RWPE2 (cell line): Measurements from ENCODE around the gene PDXP.

Experiments
- ATAC-seq: fragments of 200-7000 bp; cut with Tn5 transposase; 3 replicates; pipeline ENCODE4 v1.9.1; 2021; ENCODE audit warnings: low read depth
- DNase-seq: peaks from one replicate; pipeline ENCODE4 v3.0.0-alpha.2; 2020; ENCODE audit warnings: low spot score
- H3K27ac ChIP-seq: fragments of 450-650 bp; 2 replicates; pipeline ENCODE4 v1.5.1; 2017; ENCODE audit warnings: mild to moderate bottlenecking; ENCODE audit not compliant: poor library complexity, severe bottlenecking
- H3K27me3 ChIP-seq: fragments of 250-450 bp; sonication (Bioruptor Pico); 2 replicates; pipeline ENCODE4 v1.5.1; 2021; ENCODE audit warnings: mild to moderate bottlenecking, moderate library complexity; ENCODE audit not compliant: insufficient read depth, poor library complexity, severe bottlenecking
- H3K36me3 ChIP-seq: fragments of 250-450 bp; sonication (Bioruptor Pico); 2 replicates; pipeline ENCODE4 v1.5.1; 2020; ENCODE audit warnings: low read depth, mild to moderate bottlenecking, moderate library complexity
- H3K4me1 ChIP-seq: fragments of 250-450 bp; sonication (Bioruptor Pico); 2 replicates; pipeline ENCODE4 v1.5.1; 2021; ENCODE audit warnings: mild to moderate bottlenecking, moderate library complexity; ENCODE audit not compliant: insufficient read depth, poor library complexity, severe bottlenecking
- H3K4me3 ChIP-seq: fragments of 250-450 bp; sonication (Bioruptor Pico); 2 replicates; pipeline ENCODE4 v1.5.1; 2021; ENCODE audit warnings: mild to moderate bottlenecking, moderate library complexity; ENCODE audit not compliant: severe bottlenecking
- H3K9me3 ChIP-seq: fragments of 250-450 bp; sonication (Bioruptor Pico); 2 replicates; pipeline ENCODE4 v1.5.1; 2021; ENCODE audit warnings: mild to moderate bottlenecking, moderate library complexity; ENCODE audit not compliant: severe bottlenecking
- CTCF ChIP-seq: fragments of 450-650 bp; IDR thresholded peaks from one replicate; pipeline ENCODE4 v1.5.1; 2017; ENCODE audit warnings: mild to moderate bottlenecking, moderate library complexity; ENCODE audit not compliant: poor library complexity, severe bottlenecking

Gene PDXP

GRCh38 chr22:37711490-37711889, 53.0 kb downstream of the PDXP start:
- Histone ChIP-seq H3K4me1 (no peaks in the 10 kb centered on the region), H3K36me3 (no peaks in the 10 kb centered on the region), H3K9me3 (no peaks in the 10 kb centered on the region), H3K4me3 (no peak overlapping the region), H3K27ac (no peak overlapping the region), H3K27me3 (no peaks in the 10 kb centered on the region)
- no peak for TF ChIP-seq CTCF
- DNase-seq (no peak), ATAC-seq (no peak)

- DNase-seq (no peak), ATAC-seq (no peak)
- Histone ChIP-seq H3K27ac (no peak overlapping the region), H3K9me3 (no peaks in the 10 kb centered on the region), H3K27me3 (no peaks in the 10 kb centered on the region), H3K4me3 (no peak overlapping the region), H3K36me3 (no peaks in the 10 kb centered on the region), H3K4me1 (no peaks in the 10 kb centered on the region)
- TF ChIP-seq CTCF, result no peak
Measured at GRCh38 chr22:37713761-37714160, 55.2 kb downstream of the PDXP start.

GRCh38 chr22:37714634-37715033, 56.1 kb downstream of the PDXP start:
- H3K4me3 ChIP-seq, result no peak overlapping the region
- H3K36me3 ChIP-seq, result no peaks in the 10 kb centered on the region
- H3K27ac ChIP-seq, result no peak overlapping the region
- DNase-seq, result no peak
- H3K4me1 ChIP-seq, result no peaks in the 10 kb centered on the region
- TF ChIP-seq CTCF, result no peak
- ATAC-seq, result no peak
- H3K9me3 ChIP-seq, result no peaks in the 10 kb centered on the region
- H3K27me3 ChIP-seq, result no peaks in the 10 kb centered on the region

GRCh38 chr22:37715760-37716159, 57.2 kb downstream of the PDXP start:
- H3K4me1 ChIP-seq, result no peaks in the 10 kb centered on the region
- no peak overlapping the region for H3K27ac ChIP-seq
- H3K36me3 ChIP-seq, result no peaks in the 10 kb centered on the region
- no peak for ATAC-seq
- H3K4me3 ChIP-seq, result no peak overlapping the region
- no peaks in the 10 kb centered on the region for H3K9me3 ChIP-seq
- DNase-seq, result no peak
- H3K27me3 ChIP-seq, result no peaks in the 10 kb centered on the region
- TF ChIP-seq CTCF, result no peak
